OCI-LY7 (cell line): Measurements from ENCODE around the gene SFI1.
A peak's percentile ranks its signal among the peaks of the same experiment; 100 is the strongest.

Experiments used
- CTCF ChIP-seq: fragments of 200-600 bp; sonication (generic); conservative IDR thresholded peaks from 2 replicates; pipeline ENCODE4 v1.5.1; 2014; ENCODE audit warnings: mild to moderate bottlenecking, antibody characterized with exemption, low read length, moderate library complexity, mixed read lengths
- EZH2phosphoT487 ChIP-seq: fragments of 200-600 bp; sonication (generic); IDR thresholded peaks from 2 replicates; pipeline ENCODE4 v1.6.1; 2018; ENCODE audit warnings: low read depth, borderline replicate concordance, mild to moderate bottlenecking, mixed run types, antibody characterized with exemption, low read length, moderate library complexity, mixed read lengths

- TF ChIP-seq CTCF (peak; percentile 90), EZH2phosphoT487 (no peak)
Measured at GRCh38 chr22:31451709-31452571, 44.4 kb upstream of the SFI1 start.
